A549 (cell line): Measurements from ENCODE around the gene GINS2. TPM values are rescaled to one million over a fixed set of nuclear protein-coding genes. Genes with fewer than 3 reads are reported as not detected.

ENCODE experiments used
- ATAC-seq, 2 experiments: fragments of 200-7000 bp in 1 of 2; fragments of >200 bp in 1 of 2; cut with Nextera tagmentation in 1 of 2; cut with Tn5 transposase in 1 of 2; 3 replicates each; pipeline versions ENCODE4 v1.8.0 to v1.9.1; 2018 to 2020; ENCODE audit warnings: mild to moderate bottlenecking in 1 of 2, moderate library complexity in 1 of 2
- CTCF ChIA-PET: fragments of 300-600 bp; sonication (Branson Sonifier 250); formaldehyde crosslinking; extraction: SDS; loops from one replicate; lab custom pipeline; 2021; ENCODE audit warnings: antibody characterized with exemption, inconsistent platforms; lab: Yijun Ruan, JAX
- POLR2A ChIA-PET: fragments of 350-600 bp; formaldehyde crosslinking; extraction: SDS; loops from one replicate; lab custom pipeline; 2021; ENCODE audit warnings: antibody characterized with exemption, inconsistent platforms; lab: Yijun Ruan, JAX
- DNase-seq, 2 experiments: peaks; one replicate each; pipeline versions ENCODE4 v3.0.0 to v3.0.0-alpha.2; 2011 to 2016; ENCODE audit warnings: low read depth in 1 of 2, low spot score in 1 of 2
- FAIRE-seq: peaks from 2 replicates; lab custom pipeline; 2011; peaks lifted over from hg19 to GRCh38; lab: Jason Lieb, UNC
- H3K27ac ChIP-seq, 2 experiments: fragments of >200 bp; sonication (Bioruptor Twin); formaldehyde crosslinking; 3 replicates each; pipeline ENCODE4 v1.5.1; 2016 to 2017
- H3K4me1 ChIP-seq: fragments of >200 bp; sonication (Bioruptor Twin); formaldehyde crosslinking; 3 replicates; pipeline ENCODE4 v1.6.1; 2016
- H3K4me2 ChIP-seq: fragments of >200 bp; sonication (Bioruptor Twin); formaldehyde crosslinking; 3 replicates; pipeline ENCODE4 v1.6.1; 2016
- H3K4me3 ChIP-seq: fragments of >200 bp; sonication (Bioruptor Twin); formaldehyde crosslinking; 3 replicates; pipeline ENCODE4 v1.5.1; 2016
- H3K9me3 ChIP-seq: fragments of >200 bp; sonication (Bioruptor Twin); formaldehyde crosslinking; 3 replicates; pipeline ENCODE4 v1.6.1; 2016
- FOXS1 ChIP-seq: fragments of 250-450 bp; sonication (Bioruptor Pico); IDR thresholded peaks from 2 replicates; pipeline ENCODE4 v1.5.0; 2020; ENCODE audit warnings: mild to moderate bottlenecking, moderate library complexity
- HES2 ChIP-seq: fragments of >200 bp; sonication (Bioruptor Twin); formaldehyde crosslinking; IDR thresholded peaks from 2 replicates; pipeline ENCODE4 v1.6.1; 2016
- HEYL ChIP-seq: fragments of 250-450 bp; sonication (Bioruptor Pico); IDR thresholded peaks from 2 replicates; pipeline ENCODE4 v1.8.0; 2021; ENCODE audit warnings: mild to moderate bottlenecking, moderate library complexity
- MYC ChIP-seq: IDR thresholded peaks from 2 replicates; pipeline ENCODE4 v1.6.1; 2012; ENCODE audit warnings: mild to moderate bottlenecking, inconsistent platforms, low read length, improper control_type of control experiment, borderline replicate concordance
- NFE2L2 ChIP-seq: fragments of 150-350 bp; conservative IDR thresholded peaks from 2 replicates; pipeline ENCODE4 v1.6.1; 2014; ENCODE audit warnings: low read length
- RAD21 ChIP-seq, 2 experiments: fragments of >200 bp in 1 of 2; sonication (Bioruptor Twin) in 1 of 2; formaldehyde crosslinking in 1 of 2; IDR thresholded peaks in 1 of 2; conservative IDR thresholded peaks in 1 of 2; 2 replicates in 1 of 2; 3 replicates in 1 of 2; pipeline ENCODE4 v1.6.1; 2012 to 2018; ENCODE audit warnings: inconsistent platforms in 1 of 2
- SMC3 ChIP-seq: fragments of >200 bp; sonication (Bioruptor Twin); formaldehyde crosslinking; IDR thresholded peaks from 3 replicates; pipeline ENCODE4 v1.6.1; 2018; ENCODE audit warnings: inconsistent platforms
- USF2 ChIP-seq: fragments of 450-650 bp; IDR thresholded peaks from 2 replicates; pipeline ENCODE4 v1.6.1; 2014; ENCODE audit warnings: antibody characterized with exemption
- ZC3H11A ChIP-seq: fragments of 450-650 bp; IDR thresholded peaks from 2 replicates; pipeline ENCODE4 v1.6.1; 2014; ENCODE audit warnings: antibody characterized with exemption, mild to moderate bottlenecking
- WGBS: methylation state at CpG from one replicate; pipeline ENCODE4 v1.1.6; 2017; ENCODE audit errors: missing lambda C conversion rate; 5-methylcytosine and 5-hydroxymethylcytosine counted together
- polyA plus RNA-seq, 4 experiments: library from polyadenylated mRNA; depleted of rRNA in 3 of 4; stranded (reverse); fragments of >200 nt; fragmentation: RNase III in 1 of 4; extraction: RNeasy Plus Mini Kit Qiagen cat#74134 plus additional on column Dnase treatment in 1 of 4; gene quantifications; 2 replicates in 3 of 4; 3 replicates in 1 of 4; pipeline ENCODE4 v1.2.3, GENCODE V29; 2011 to 2017
- TF ChIP-seq, protein P1 (sequence below): IDR thresholded peaks from 2 replicates; pipeline ENCODE4 v1.6.1; 2012
- TF ChIP-seq, protein P2 (sequence below): fragments of >200 bp; sonication (Bioruptor Twin); formaldehyde crosslinking; IDR thresholded peaks from 3 replicates; pipeline ENCODE4 v1.5.1; 2016

The GINS2 gene
- polyA plus RNA-seq, 2 of the 4 experiments (the other 2 are of a cell fraction) = 25.4 to 28.7 TPM

GRCh38 chr16:85720302-85720637, 31.5 kb upstream of the GINS2 start:
- H3K9me3 ChIP-seq = no peaks in the 10 kb centered on the region
- no peak overlapping the region for H3K4me3 ChIP-seq
- no peak for FAIRE-seq
- TF ChIP-seq, protein P1, sequence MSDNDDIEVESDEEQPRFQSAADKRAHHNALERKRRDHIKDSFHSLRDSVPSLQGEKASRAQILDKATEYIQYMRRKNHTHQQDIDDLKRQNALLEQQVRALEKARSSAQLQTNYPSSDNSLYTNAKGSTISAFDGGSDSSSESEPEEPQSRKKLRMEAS = no peak
- TF ChIP-seq ZC3H11A (no peak), HES2 (no peak), MYC (no peak)
- TF ChIP-seq, protein P2, sequence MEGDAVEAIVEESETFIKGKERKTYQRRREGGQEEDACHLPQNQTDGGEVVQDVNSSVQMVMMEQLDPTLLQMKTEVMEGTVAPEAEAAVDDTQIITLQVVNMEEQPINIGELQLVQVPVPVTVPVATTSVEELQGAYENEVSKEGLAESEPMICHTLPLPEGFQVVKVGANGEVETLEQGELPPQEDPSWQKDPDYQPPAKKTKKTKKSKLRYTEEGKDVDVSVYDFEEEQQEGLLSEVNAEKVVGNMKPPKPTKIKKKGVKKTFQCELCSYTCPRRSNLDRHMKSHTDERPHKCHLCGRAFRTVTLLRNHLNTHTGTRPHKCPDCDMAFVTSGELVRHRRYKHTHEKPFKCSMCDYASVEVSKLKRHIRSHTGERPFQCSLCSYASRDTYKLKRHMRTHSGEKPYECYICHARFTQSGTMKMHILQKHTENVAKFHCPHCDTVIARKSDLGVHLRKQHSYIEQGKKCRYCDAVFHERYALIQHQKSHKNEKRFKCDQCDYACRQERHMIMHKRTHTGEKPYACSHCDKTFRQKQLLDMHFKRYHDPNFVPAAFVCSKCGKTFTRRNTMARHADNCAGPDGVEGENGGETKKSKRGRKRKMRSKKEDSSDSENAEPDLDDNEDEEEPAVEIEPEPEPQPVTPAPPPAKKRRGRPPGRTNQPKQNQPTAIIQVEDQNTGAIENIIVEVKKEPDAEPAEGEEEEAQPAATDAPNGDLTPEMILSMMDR = no peak
- POLR2A ChIA-PET = no interaction called here
- CTCF ChIA-PET = interaction anchor here (0.6 to 10.7 kb wide), 9 partner anchors 12 to 1473 kb away, joined by 3 to 130 read pairs (median 4); no protein-coding TSS in a partner anchor
- DNase-seq = no peak
- H3K4me2 ChIP-seq = no peak overlapping the region
- 61% methylated on average over 4 of the region's 4 CpGs for WGBS
- ATAC-seq = peak in 1 of 2 experiments; percentile 5; a peak in 1 of 6 replicates
- 0 out of 6 replicates have a peak overlapping the region, but pooled peaks of 1 of the 2 experiments have one; percentile 17 for H3K27ac ChIP-seq
- H3K4me1 ChIP-seq = no peaks in the 10 kb centered on the region

DNA sequence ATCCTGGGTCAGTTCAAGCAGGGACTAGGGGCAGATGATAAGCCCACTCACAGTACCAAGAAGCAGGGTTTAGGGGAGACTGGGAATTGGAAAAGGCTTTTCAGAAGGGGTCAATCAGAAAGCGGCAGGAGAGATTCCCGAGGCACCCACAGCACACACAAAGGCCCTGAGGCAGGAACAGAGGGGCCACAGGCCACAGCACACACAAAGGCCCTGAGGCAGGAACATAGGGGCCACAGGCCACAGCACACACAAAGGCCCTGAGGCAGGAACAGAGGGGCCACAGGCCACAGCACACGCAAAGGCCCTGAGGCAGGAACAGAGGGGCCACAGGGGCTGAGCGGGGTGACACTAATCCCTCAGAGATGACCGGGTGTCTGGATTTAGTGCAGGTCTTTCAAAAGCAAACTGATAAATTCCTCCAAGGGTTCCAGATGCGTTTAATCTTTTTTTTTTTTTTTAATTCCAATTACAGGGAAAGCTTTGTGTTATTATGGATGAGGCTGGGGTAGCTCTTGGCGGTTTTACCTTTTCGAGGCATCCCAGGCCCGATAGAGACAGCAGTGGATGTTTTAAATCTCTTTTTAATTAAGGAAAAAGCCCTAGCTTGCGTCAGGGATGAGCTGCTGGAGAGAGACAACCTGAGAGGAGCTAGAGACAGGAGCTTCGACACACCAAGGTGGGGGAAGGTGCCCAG, 31.0 kb upstream of the GINS2 start:
- POLR2A ChIA-PET = no interaction called here
- H3K4me1 ChIP-seq = no peaks in the 10 kb centered on the region
- FAIRE-seq = no peak

GRCh38 chr16:85718682-85719081, 29.9 kb upstream of the GINS2 start:
- FAIRE-seq (no peak), DNase-seq (peak; percentile 47 to 70)
- Histone ChIP-seq H3K27ac (no peak overlapping the region), H3K4me2 (no peak overlapping the region), H3K4me3 (no peak overlapping the region), H3K9me3 (no peaks in the 10 kb centered on the region)
- WGBS = 26% methylated on average over 11 of the region's 11 CpGs
- TF ChIP-seq FOXS1 (CRISPR knock-in tag) (no peak), RAD21 (conservative IDR thresholded peaks at IDR 0.05 in 1 of 2, IDR thresholded peaks at IDR 0.05 in 1 of 2) (peak; percentile 25 to 40; a peak in 3 of 5 replicates), NFE2L2 (no peak), SMC3 (peak; percentile 24; the same call in 1 of the 3 replicates), USF2 (peak; percentile 41), HES2 (no peak)
- TF ChIP-seq, protein P2 = peak; percentile 57
- TF ChIP-seq, all 56 proteins: peak for 4
- CTCF ChIA-PET = interaction anchor here (0.7 to 10.7 kb wide), 35 partner anchors 9 to 460 kb away, joined by 3 to 130 read pairs (median 5); partner anchors contain the start of gene GINS2
- POLR2A ChIA-PET = no interaction called here
- peak; percentile 48 to 78; a peak in 4 of 6 replicates for ATAC-seq
- no peaks in the 10 kb centered on the region for H3K4me1 ChIP-seq

More for the DNA sequence above, 31.0 kb upstream of the GINS2 start:
- CTCF ChIA-PET = interaction anchor here (0.6 to 10.7 kb wide), 31 partner anchors 10 to 1472 kb away, joined by 3 to 130 read pairs (median 4); partner anchors contain the start of gene GINS2
- ATAC-seq = no peak
- 78% methylated on average over 11 of the region's 11 CpGs for WGBS
- no peaks in the 10 kb centered on the region for H3K9me3 ChIP-seq
- 0 out of 6 replicates have a peak overlapping the region, but pooled peaks of 1 of the 2 experiments have one; percentile 17 for H3K27ac ChIP-seq
- DNase-seq = no peak
- no peak for TF ChIP-seq HEYL
- no peak overlapping the region for H3K4me2 ChIP-seq
- no peak overlapping the region for H3K4me3 ChIP-seq
